Neural cell (in vitro differentiated cells): Measurements from ENCODE around the gene CHERP. TPM values are rescaled to one million over a fixed set of nuclear protein-coding genes. Genes with fewer than 3 reads are reported as not detected.
A peak's percentile ranks its signal among the peaks of the same experiment; 100 is the strongest.
"Not testable (repeated sequence)": the region's sequence is repeated elsewhere in the genome, so short reads cannot be mapped to it uniquely, and the experiment has no call there.

Experiments used
- H2AFZ ChIP-seq: fragments of 200-600, 300-800 bp; sonication (generic), shearing (Covaris generic); 2 replicates; pipeline ENCODE4 v1.6.0; 2014; ENCODE audit warnings: low read depth, mild to moderate bottlenecking, antibody characterized with exemption, low read length, moderate library complexity
- H3F3A ChIP-seq: fragments of 200-600 bp; shearing (Covaris generic); 2 replicates; pipeline ENCODE4 v1.6.1; 2016; ENCODE audit warnings: mild to moderate bottlenecking, moderate library complexity, mixed read lengths, antibody characterized with exemption, low read length; ENCODE audit not compliant: insufficient read depth, poor library complexity, severe bottlenecking
- H3K27ac ChIP-seq: fragments of 200-600, 300-800 bp; sonication (generic), shearing (Covaris generic); 2 replicates; pipeline ENCODE4 v1.5.1; 2014; ENCODE audit warnings: mild to moderate bottlenecking, low read length, moderate library complexity
- H3K27me3 ChIP-seq: fragments of 300-800, 200-600 bp; sonication (generic), shearing (Covaris generic); 2 replicates; pipeline ENCODE4 v1.6.0; 2014; ENCODE audit warnings: mild to moderate bottlenecking, low read depth, low read length, moderate library complexity; ENCODE audit not compliant: insufficient read depth
- H3K36me3 ChIP-seq: fragments of 300-800, 200-600 bp; sonication (generic), shearing (Covaris generic); 2 replicates; pipeline ENCODE4 v1.5.1; 2014; ENCODE audit warnings: mild to moderate bottlenecking, antibody characterized with exemption, low read length, moderate library complexity; ENCODE audit not compliant: insufficient read depth
- H3K4me2 ChIP-seq: fragments of 300-800, 200-600 bp; sonication (generic), shearing (Covaris generic); 2 replicates; pipeline ENCODE4 v1.6.0; 2014; ENCODE audit warnings: mild to moderate bottlenecking, low read length
- H3K4me3 ChIP-seq: fragments of 300-800, 200-600 bp; sonication (generic), shearing (Covaris generic); 2 replicates; pipeline ENCODE4 v1.5.1; 2014; ENCODE audit warnings: mild to moderate bottlenecking, low read length, moderate library complexity
- H3K79me2 ChIP-seq: fragments of 200-600 bp; shearing (Covaris generic); replicated peaks from 2 replicates; pipeline ENCODE4 v1.6.0; 2014; ENCODE audit warnings: mild to moderate bottlenecking, low read length, moderate library complexity; ENCODE audit not compliant: insufficient read depth
- H3K9ac ChIP-seq: fragments of 300-800, 200-600 bp; sonication (generic), shearing (Covaris generic); 2 replicates; pipeline ENCODE4 v1.6.1; 2016; ENCODE audit warnings: mild to moderate bottlenecking, low read length, mixed read lengths
- H3K9me2 ChIP-seq: fragments of 200-600 bp; shearing (Covaris generic); 2 replicates; pipeline ENCODE4 v1.6.1; 2016; ENCODE audit warnings: mild to moderate bottlenecking, low read length, mixed read lengths; ENCODE audit not compliant: insufficient read depth
- H3K9me3 ChIP-seq: fragments of 200-600, 300-800 bp; sonication (generic), shearing (Covaris generic); 2 replicates; pipeline ENCODE4 v1.6.1; 2016; ENCODE audit warnings: mild to moderate bottlenecking, mixed run types, low read length, moderate library complexity, mixed read lengths
- H4K20me1 ChIP-seq: fragments of 200-600 bp; shearing (Covaris generic); 2 replicates; pipeline ENCODE4 v1.6.1; 2016; ENCODE audit warnings: mild to moderate bottlenecking, mixed run types; ENCODE audit not compliant: insufficient read depth
- CTCF ChIP-seq: fragments of 450-650 bp; IDR thresholded peaks from 2 replicates; pipeline ENCODE4 v1.5.1; 2014; ENCODE audit warnings: antibody characterized with exemption, mild to moderate bottlenecking, moderate library complexity; ENCODE audit not compliant: poor library complexity, severe bottlenecking
- EP300 ChIP-seq: fragments of 450-650 bp; conservative IDR thresholded peaks from 2 replicates; pipeline ENCODE4 v1.6.1; 2014; ENCODE audit warnings: antibody characterized with exemption, mild to moderate bottlenecking, moderate library complexity; ENCODE audit not compliant: poor library complexity, severe bottlenecking
- EZH2 ChIP-seq: fragments of 200-600, 300-800 bp; shearing (Covaris generic), sonication (generic); IDR thresholded peaks from 2 replicates; pipeline ENCODE4 v1.6.1; 2014; ENCODE audit warnings: antibody characterized with exemption, low read length, borderline replicate concordance, mild to moderate bottlenecking; ENCODE audit not compliant: insufficient read depth, poor library complexity, severe bottlenecking
- MXI1 ChIP-seq: fragments of 450-650 bp; conservative IDR thresholded peaks from 2 replicates; pipeline ENCODE4 v1.6.1; 2014; ENCODE audit warnings: antibody characterized with exemption, mild to moderate bottlenecking; ENCODE audit not compliant: poor library complexity, severe bottlenecking
- POLR2AphosphoS5 ChIP-seq: IDR thresholded peaks from 2 replicates; pipeline ENCODE4 v1.6.1; 2012
- RAD21 ChIP-seq: fragments of 450-650 bp; conservative IDR thresholded peaks from 2 replicates; pipeline ENCODE4 v1.6.1; 2014; ENCODE audit warnings: antibody characterized with exemption, mild to moderate bottlenecking, moderate library complexity
- REST ChIP-seq: IDR thresholded peaks from 2 replicates; pipeline ENCODE4 v1.6.1; 2012; ENCODE audit warnings: borderline replicate concordance
- SMC3 ChIP-seq: fragments of 450-650 bp; conservative IDR thresholded peaks from 2 replicates; pipeline ENCODE4 v1.6.1; 2014; ENCODE audit warnings: antibody characterized with exemption, mild to moderate bottlenecking, moderate library complexity; ENCODE audit not compliant: poor library complexity
- TAF1 ChIP-seq: IDR thresholded peaks from 2 replicates; pipeline ENCODE4 v1.6.1; 2012; ENCODE audit warnings: low read depth
- polyA plus RNA-seq: library from polyadenylated mRNA; depleted of rRNA; stranded (reverse); fragments of >200 nt; gene quantifications from 2 replicates; pipeline ENCODE4 v1.2.3, GENCODE V29; 2014

The CHERP gene
- polyA plus RNA-seq, 1 donor from 2014 or later, result 5.4 TPM

GRCh38 chr19:16472992-16473391 lies 69.2 kb downstream of the CHERP start:
- Histone ChIP-seq H3F3A (no peaks in the 10 kb centered on the region), H3K9me3 (no peaks in the 10 kb centered on the region), H3K4me2 (no peak overlapping the region), H3K9ac (no peak overlapping the region), H3K4me3 (no peak overlapping the region), H4K20me1 (peaks cover 7% of the 10 kb centered on the region), H3K27ac (no peak overlapping the region), H2AFZ (no peak overlapping the region), H3K36me3 (no peaks in the 10 kb centered on the region), H3K9me2 (no peaks in the 10 kb centered on the region), H3K27me3 (no peaks in the 10 kb centered on the region), H3K79me2 (peaks cover 35% of the 10 kb centered on the region)
- no peak for TF ChIP-seq TAF1
- no peak for TF ChIP-seq EP300
- TF ChIP-seq MXI1, result no peak
- TF ChIP-seq SMC3, result no peak
- TF ChIP-seq EZH2, result no peak
- no peak for TF ChIP-seq RAD21
- no peak for TF ChIP-seq CTCF
- no peak for TF ChIP-seq POLR2AphosphoS5
- no peak for TF ChIP-seq REST

- Histone ChIP-seq H3K4me3 (peak overlapping the region; percentile 76), H3K79me2 (peaks cover 39% of the 10 kb centered on the region), H4K20me1 (peaks cover 12% of the 10 kb centered on the region), H3K9ac (peak overlapping the region; percentile 79)
- not testable (repeated sequence) for H3K27ac ChIP-seq, H3K36me3 ChIP-seq, H3K4me2 ChIP-seq, H3K9me2 ChIP-seq, H3K27me3 ChIP-seq, H3K9me3 ChIP-seq, H3F3A ChIP-seq, H2AFZ ChIP-seq
Observed at GRCh38 chr19:16472559-16472899, 69.7 kb downstream of the CHERP start.
